ENCODE measurements around the gene DMGDH. TPM values are rescaled to one million over a fixed set of nuclear protein-coding genes. Genes with fewer than 3 reads are reported as not detected.

The DMGDH gene
- total and polyA plus RNA-seq, 2 of the 4 experiments (the other 2 are of a cell fraction) = 0.18 TPM; not detected in 1

DNA sequence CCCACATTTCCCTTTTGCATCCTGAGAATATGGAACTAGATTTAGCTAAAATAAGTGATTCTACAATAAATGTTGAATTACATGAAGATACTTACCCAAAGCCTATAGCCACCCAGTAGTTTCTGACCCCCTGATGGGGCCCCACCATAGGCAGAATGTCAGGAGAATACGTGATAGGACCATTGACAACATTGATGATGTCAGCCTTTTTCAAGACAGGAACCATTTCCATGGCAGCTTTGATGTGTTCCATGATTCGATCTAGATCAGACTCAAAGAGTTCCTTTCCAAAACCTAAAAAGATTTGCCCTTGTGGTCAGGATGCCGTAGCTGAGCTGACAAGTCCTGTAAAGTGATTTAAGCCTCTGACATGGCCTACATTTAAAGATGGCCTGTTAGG lies 27.3 kb downstream of the DMGDH start:
- no peak overlapping the region for H3K27ac ChIP-seq (ENCODE audit: insufficient read depth, low read length)
- ATAC-seq (ENCODE audit: low read depth) = no peak
- no peak overlapping the region for H2AFZ ChIP-seq (replicated peaks; ENCODE audit: low read length, poor library complexity)
- dilution Hi-C loops (cut with HindIII; ENCODE audit: low sequenced_read_pairs, unreplicated experiment) = no loop called here
- H4K5ac ChIP-seq (ENCODE audit: low read depth, low read length) = no peak overlapping the region
- in situ Hi-C loops (cut with MboI; ENCODE audit: low sequenced_read_pairs) = no loop called here
- H2AK5ac ChIP-seq (ENCODE audit: low read depth, low read length) = no peak overlapping the region
- no peak overlapping the region for H2BK20ac ChIP-seq (ENCODE audit: low read depth, low read length)
- H2BK5ac ChIP-seq (ENCODE audit: low read depth, low read length, poor library complexity, severe bottlenecking) = no peak overlapping the region
- H3K4me3 ChIP-seq (ENCODE audit: insufficient read depth, low read depth, low read length) = no peak overlapping the region
- POLR2A ChIA-PET (ENCODE audit: unreplicated experiment) = no interaction called here
- no peaks in the 10 kb centered on the region for H3K9me1 ChIP-seq (ENCODE audit: insufficient read depth, low read length)
- no TSS peak for BruUV-seq (replicated peaks)
- H3K36me3 ChIP-seq (ENCODE audit: control insufficient read depth, insufficient read depth, low read length) = no peaks in the 10 kb centered on the region
- H3K27me3 ChIP-seq (ENCODE audit: control insufficient read depth, insufficient read depth, low read length) = peaks cover 14% of the 10 kb centered on the region; the same call in 1 of the 2 replicates
- no peak for DNase-seq
- H3K4me1 ChIP-seq (ENCODE audit: control insufficient read depth, insufficient read depth, low read length) = no peaks in the 10 kb centered on the region
- CTCF ChIA-PET = no interaction called here
- TF ChIP-seq MAFK (IDR thresholded peaks at IDR 0.05; ENCODE audit: low read depth, low read length) (peak; percentile 50; the same call in 1 of the 2 replicates), RFX5 (IDR thresholded peaks at IDR 0.05; ENCODE audit: low read depth, low read length) (no peak), RCOR1 (IDR thresholded peaks at IDR 0.05; ENCODE audit: insufficient replicate concordance, low read length) (no peak)
- no peak overlapping the region for H3K23ac ChIP-seq (ENCODE audit: low read depth, low read length)
- no peak overlapping the region for H3K4ac ChIP-seq (ENCODE audit: low read depth, low read length)
- H2BK120ac ChIP-seq (ENCODE audit: low read depth, low read length) = no peak overlapping the region
- no peak overlapping the region for H4K8ac ChIP-seq (ENCODE audit: low read depth in 2 of 2, low read length in 2 of 2)
- H3K9me3 ChIP-seq (ENCODE audit: control insufficient read depth, insufficient read depth, low read length) = no peaks in the 10 kb centered on the region; the same call in 1 of the 2 replicates
- H3K14ac ChIP-seq (replicated peaks; ENCODE audit: low read depth, low read length) = no peak overlapping the region
- H3K79me1 ChIP-seq (ENCODE audit: low read depth in 1 of 2, low read length in 2 of 2) = no peaks in the 10 kb centered on the region
- WGBS, 2 experiments (ENCODE audit: extremely low coverage in 2 of 2, insufficient read length in 1 of 2) = 13% methylated on average over 1 of the region's 3 CpGs; no CpG with 5 or more reads in 1 of the 2 experiments
- no peak overlapping the region for H3K18ac ChIP-seq (ENCODE audit: low read depth, low read length)
- no peak overlapping the region for H3K56ac ChIP-seq (ENCODE audit: extremely low read depth, insufficient read depth, low read length)
- no peak overlapping the region for H4K91ac ChIP-seq (ENCODE audit: insufficient read depth, low read depth, low read length)
- no peaks in the 10 kb centered on the region for H4K20me1 ChIP-seq (ENCODE audit: insufficient read depth, low read length)
- intact Hi-C loops (cut with micrococcal nuclease) = loop anchor here (5.0 kb wide), 1 partner anchor 70 kb away; the partner anchor contains the start of gene BHMT
- H2AK9ac ChIP-seq (replicated peaks; ENCODE audit: low read depth, low read length, poor library complexity) = no peak overlapping the region
- no peak overlapping the region for H3K4me2 ChIP-seq (ENCODE audit: low read depth, low read length)
- H3K9ac ChIP-seq (ENCODE audit: low read depth, low read length) = no peak overlapping the region
- H2BK15ac ChIP-seq (ENCODE audit: low read depth, low read length) = no peak overlapping the region
